K562 (cell line): ENCODE measurements around the gene ETV2. TPM values are rescaled to one million over a fixed set of nuclear protein-coding genes. Genes with fewer than 3 reads are reported as not detected.

Experiments
- ATF2 ChIP-seq: sonication (generic); formaldehyde crosslinking; IDR thresholded peaks from 2 replicates; pipeline ENCODE4 v1.8.1; 2022; ENCODE audit warnings: missing genetic modification reagents
- BRD4 ChIP-seq: fragments of 200-600 bp; sonication (generic); IDR thresholded peaks from 2 replicates; pipeline ENCODE4 v1.6.1; 2017; ENCODE audit warnings: inconsistent platforms
- CBFB ChIP-seq: sonication (generic); formaldehyde crosslinking; IDR thresholded peaks from 2 replicates; pipeline ENCODE4 v1.4.0; 2020; ENCODE audit warnings: mild to moderate bottlenecking, missing genetic modification reagents
- CEBPB ChIP-seq: fragments of 450-650 bp; IDR thresholded peaks from 2 replicates; pipeline ENCODE4 v1.6.1; 2016; ENCODE audit warnings: missing genetic modification characterization, missing compliant biosample characterization
- EP400 ChIP-seq: fragments of 450-650 bp; IDR thresholded peaks from 2 replicates; pipeline ENCODE4 v1.6.1; 2017; ENCODE audit warnings: antibody characterized with exemption, mild to moderate bottlenecking, moderate library complexity
- EWSR1 ChIP-seq: fragments of 450-650 bp; IDR thresholded peaks from 2 replicates; pipeline ENCODE4 v1.6.1; 2018; ENCODE audit warnings: borderline replicate concordance, mild to moderate bottlenecking, low read depth, moderate library complexity; ENCODE audit not compliant: partially characterized antibody
- FOXK2 ChIP-seq, 2 experiments: fragments of 450-650 bp; IDR thresholded peaks in 1 of 2; conservative IDR thresholded peaks in 1 of 2; 2 replicates each; pipeline ENCODE4 v1.6.1; 2016; ENCODE audit warnings: low read depth in 2 of 2, mild to moderate bottlenecking in 1 of 2
- FOXP1 ChIP-seq: sonication (generic); formaldehyde crosslinking; IDR thresholded peaks from 2 replicates; pipeline ENCODE4 v1.8.0; 2022; ENCODE audit warnings: mild to moderate bottlenecking, missing genetic modification reagents
- GATAD2B ChIP-seq: fragments of 450-650 bp; IDR thresholded peaks from 2 replicates; pipeline ENCODE4 v1.6.1; 2017; ENCODE audit warnings: mild to moderate bottlenecking, borderline replicate concordance
- HMG20A ChIP-seq: fragments of 450-650 bp; formaldehyde crosslinking; conservative IDR thresholded peaks from 2 replicates; pipeline ENCODE4 v1.4.0; 2020; ENCODE audit warnings: mild to moderate bottlenecking, mixed read lengths
- MAFK ChIP-seq: IDR thresholded peaks from 2 replicates; pipeline ENCODE4 v1.6.1; 2011; ENCODE audit warnings: low read length, improper control_type of control experiment
- RBM39 ChIP-seq: fragments of 200-400 bp; formaldehyde crosslinking; optimal IDR thresholded peaks from 2 replicates; pipeline ENCODE3; 2018; ENCODE audit warnings: low read depth, low read length
- SMAD3 ChIP-seq: fragments of 450-650 bp; formaldehyde crosslinking; conservative IDR thresholded peaks from 2 replicates; pipeline ENCODE4 v1.4.0; 2020; ENCODE audit warnings: mild to moderate bottlenecking
- THRA ChIP-seq: fragments of 450-650 bp; IDR thresholded peaks from 2 replicates; pipeline ENCODE4 v1.6.1; 2017; ENCODE audit warnings: mild to moderate bottlenecking, moderate library complexity
- TOE1 ChIP-seq, 2 experiments: fragments of 450-650 bp in 1 of 2; sonication (generic) in 1 of 2; formaldehyde crosslinking in 1 of 2; IDR thresholded peaks; 2 replicates each; pipeline versions ENCODE4 v1.7.1 to v1.8.0; 2016 to 2022; ENCODE audit warnings: borderline replicate concordance in 2 of 2, mild to moderate bottlenecking in 2 of 2, antibody characterized with exemption in 1 of 2, inconsistent platforms in 1 of 2, low read depth in 1 of 2, missing genetic modification reagents in 1 of 2, moderate library complexity in 1 of 2
- ZNF165 ChIP-seq: fragments of 250-450 bp; sonication (Bioruptor Pico); IDR thresholded peaks from 2 replicates; pipeline ENCODE4 v1.4.0; 2020; ENCODE audit warnings: borderline replicate concordance
- ZNF445 ChIP-seq: fragments of 250-450 bp; sonication (Bioruptor Pico); IDR thresholded peaks from 2 replicates; pipeline ENCODE4 v1.4.0; 2020; ENCODE audit warnings: low read depth, mild to moderate bottlenecking, moderate library complexity
- polyA plus RNA-seq, 8 experiments: library from polyadenylated mRNA; depleted of rRNA in 4 of 8; stranded (reverse) in 5 of 8; unstranded in 3 of 8; fragments of >200 nt; fragmentation: Nextera tagmentation in 2 of 8; fragmentation: Illumina TruSeq in 1 of 8; extraction: Ambion mirVana in 2 of 8; extraction: Trizol in 1 of 8; gene quantifications; 2 replicates each; pipeline versions ENCODE4 v1.2.1 to v1.2.3, GENCODE V29; 2011 to 2014; ENCODE audit warnings: inconsistent platforms in 1 of 8, missing spikeins in 1 of 8
- total RNA-seq, 7 experiments: library from RNA; depleted of rRNA in 6 of 7; stranded (reverse); fragments of >200 nt in 6 of 7; fragmentation: Illumina TruSeq in 2 of 7; extraction: Trizol in 2 of 7; gene quantifications; 2 replicates each; pipeline versions ENCODE4 v1.2.1 to v1.2.3, GENCODE V29; 2011 to 2021; ENCODE audit warnings: low replicate concordance in 1 of 7
- TF ChIP-seq, protein P1 (sequence below): sonication (generic); formaldehyde crosslinking; IDR thresholded peaks from 2 replicates; pipeline ENCODE4 v1.8.1; 2022; ENCODE audit warnings: missing genetic modification reagents
- TF ChIP-seq, protein P2 (sequence below): IDR thresholded peaks from 2 replicates; pipeline ENCODE4 v1.6.1; 2016; ENCODE audit warnings: missing genetic modification characterization, missing compliant biosample characterization
- TF ChIP-seq, protein P3 (sequence below): fragments of 450-650 bp; formaldehyde crosslinking; IDR thresholded peaks from 2 replicates; pipeline ENCODE4 v1.4.0; 2022; ENCODE audit warnings: missing genetic modification characterization

The ETV2 gene
- total and polyA plus RNA-seq, 9 of the 15 experiments (the other 6 are each of a cell fraction or from before 2014, with no cell fraction given): 0.11 to 3.7 (median 0.55) TPM

DNA sequence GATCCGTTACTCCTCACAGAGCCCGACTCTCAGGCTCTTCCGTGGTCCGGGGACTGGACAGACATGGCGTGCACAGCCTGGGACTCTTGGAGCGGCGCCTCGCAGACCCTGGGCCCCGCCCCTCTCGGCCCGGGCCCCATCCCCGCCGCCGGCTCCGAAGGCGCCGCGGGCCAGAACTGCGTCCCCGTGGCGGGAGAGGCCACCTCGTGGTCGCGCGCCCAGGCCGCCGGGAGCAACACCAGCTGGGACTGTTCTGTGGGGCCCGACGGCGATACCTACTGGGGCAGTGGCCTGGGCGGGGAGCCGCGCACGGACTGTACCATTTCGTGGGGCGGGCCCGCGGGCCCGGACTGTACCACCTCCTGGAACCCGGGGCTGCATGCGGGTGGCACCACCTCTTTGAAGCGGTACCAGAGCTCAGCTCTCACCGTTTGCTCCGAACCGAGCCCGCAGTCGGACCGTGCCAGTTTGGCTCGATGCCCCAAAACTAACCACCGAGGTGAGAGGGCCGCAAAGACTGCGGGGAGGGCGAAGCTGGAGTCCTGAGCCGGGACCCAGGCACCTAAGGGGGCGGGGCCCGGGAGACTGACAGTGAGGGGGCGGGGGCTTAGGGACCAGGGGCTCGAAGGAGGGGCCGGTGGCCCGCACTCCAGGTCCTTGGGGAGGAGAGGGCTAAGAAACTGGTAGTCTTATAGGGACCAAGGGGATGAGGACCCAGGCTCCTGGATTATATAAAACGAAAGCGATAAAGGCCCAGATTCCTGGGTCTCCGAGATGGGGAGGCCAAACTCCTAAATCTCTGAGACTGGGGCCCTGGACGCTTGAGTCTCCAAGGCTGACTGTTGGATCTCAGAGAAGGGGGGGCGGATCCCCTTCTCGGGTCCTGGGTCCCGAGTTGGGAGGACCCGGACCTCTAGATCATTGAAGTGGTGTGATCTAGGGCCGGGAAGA, 2.0 kb downstream of the ETV2 start (continued):
- TF ChIP-seq EWSR1 (no peak), BRD4 (no peak), ZNF165 (CRISPR knock-in tag) (no peak), ZNF445 (CRISPR knock-in tag) (no peak), EP400 (peak; percentile 79), SMAD3 (CRISPR knock-in tag) (no peak), MAFK (no peak), CEBPB (no peak), GATAD2B (peak; percentile 72; the same call in 1 of the 2 replicates), FOXP1 (peak; percentile 99), ATF2 (no peak), FOXK2 (conservative IDR thresholded peaks at IDR 0.05 in 1 of 2, IDR thresholded peaks at IDR 0.05 in 1 of 2; ENCODE audit: low read depth in 2 of 2) (peak in 1 of 2 experiments; percentile 99; a peak in 2 of 4 replicates), TOE1 (IDR thresholded peaks at IDR 0.05; ENCODE audit: borderline replicate concordance) (peak; percentile 92), TOE1 (CRISPR knock-in tag; IDR thresholded peaks at IDR 0.05; ENCODE audit: borderline replicate concordance, low read depth) (no peak; the same call in 1 of the 2 replicates), RBM39 (no peak), CBFB (CRISPR knock-in tag) (no peak), THRA (no peak), HMG20A (CRISPR knock-in tag) (no peak)
- TF ChIP-seq, protein P1, sequence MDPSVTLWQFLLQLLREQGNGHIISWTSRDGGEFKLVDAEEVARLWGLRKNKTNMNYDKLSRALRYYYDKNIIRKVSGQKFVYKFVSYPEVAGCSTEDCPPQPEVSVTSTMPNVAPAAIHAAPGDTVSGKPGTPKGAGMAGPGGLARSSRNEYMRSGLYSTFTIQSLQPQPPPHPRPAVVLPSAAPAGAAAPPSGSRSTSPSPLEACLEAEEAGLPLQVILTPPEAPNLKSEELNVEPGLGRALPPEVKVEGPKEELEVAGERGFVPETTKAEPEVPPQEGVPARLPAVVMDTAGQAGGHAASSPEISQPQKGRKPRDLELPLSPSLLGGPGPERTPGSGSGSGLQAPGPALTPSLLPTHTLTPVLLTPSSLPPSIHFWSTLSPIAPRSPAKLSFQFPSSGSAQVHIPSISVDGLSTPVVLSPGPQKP (CRISPR knock-in tag): no peak
- TF ChIP-seq, protein P2, sequence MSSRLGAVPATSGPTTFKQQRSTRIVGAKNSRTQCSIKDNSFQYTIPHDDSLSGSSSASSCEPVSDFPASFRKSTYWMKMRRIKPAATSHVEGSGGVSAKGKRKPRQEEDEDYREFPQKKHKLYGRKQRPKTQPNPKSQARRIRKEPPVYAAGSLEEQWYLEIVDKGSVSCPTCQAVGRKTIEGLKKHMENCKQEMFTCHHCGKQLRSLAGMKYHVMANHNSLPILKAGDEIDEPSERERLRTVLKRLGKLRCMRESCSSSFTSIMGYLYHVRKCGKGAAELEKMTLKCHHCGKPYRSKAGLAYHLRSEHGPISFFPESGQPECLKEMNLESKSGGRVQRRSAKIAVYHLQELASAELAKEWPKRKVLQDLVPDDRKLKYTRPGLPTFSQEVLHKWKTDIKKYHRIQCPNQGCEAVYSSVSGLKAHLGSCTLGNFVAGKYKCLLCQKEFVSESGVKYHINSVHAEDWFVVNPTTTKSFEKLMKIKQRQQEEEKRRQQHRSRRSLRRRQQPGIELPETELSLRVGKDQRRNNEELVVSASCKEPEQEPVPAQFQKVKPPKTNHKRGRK (tag): no peak
- TF ChIP-seq, protein P3, sequence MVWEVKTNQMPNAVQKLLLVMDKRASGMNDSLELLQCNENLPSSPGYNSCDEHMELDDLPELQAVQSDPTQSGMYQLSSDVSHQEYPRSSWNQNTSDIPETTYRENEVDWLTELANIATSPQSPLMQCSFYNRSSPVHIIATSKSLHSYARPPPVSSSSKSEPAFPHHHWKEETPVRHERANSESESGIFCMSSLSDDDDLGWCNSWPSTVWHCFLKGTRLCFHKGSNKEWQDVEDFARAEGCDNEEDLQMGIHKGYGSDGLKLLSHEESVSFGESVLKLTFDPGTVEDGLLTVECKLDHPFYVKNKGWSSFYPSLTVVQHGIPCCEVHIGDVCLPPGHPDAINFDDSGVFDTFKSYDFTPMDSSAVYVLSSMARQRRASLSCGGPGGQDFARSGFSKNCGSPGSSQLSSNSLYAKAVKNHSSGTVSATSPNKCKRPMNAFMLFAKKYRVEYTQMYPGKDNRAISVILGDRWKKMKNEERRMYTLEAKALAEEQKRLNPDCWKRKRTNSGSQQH (CRISPR knock-in tag): no peak
